GM12878 (cell line): ENCODE measurements around the gene ASH1L. TPM values are rescaled to one million over a fixed set of nuclear protein-coding genes. Genes with fewer than 3 reads are reported as not detected.

ENCODE experiments used
- ATAC-seq: fragments of 200-7000 bp; cut with Tn5 transposase; 3 replicates; pipeline ENCODE4 v1.9.1; 2020; ENCODE audit warnings: mild to moderate bottlenecking, moderate library complexity
- BruUV-seq: library from RNA; stranded (reverse); fragments of 400-500 nt; replicated peaks from 2 replicates; lab custom pipeline; 2021; lab: Mats Ljungman, UMichigan
- CTCF ChIA-PET: fragments of 300-600 bp; sonication (Branson Sonifier 250); formaldehyde crosslinking; extraction: SDS; loops from one replicate; lab custom pipeline; 2021; ENCODE audit warnings: inconsistent platforms; lab: Yijun Ruan, JAX
- POLR2A ChIA-PET: fragments of 350-600 bp; formaldehyde crosslinking; extraction: SDS; loops from one replicate; lab custom pipeline; 2021; ENCODE audit warnings: inconsistent platforms; lab: Charles Lee
- RAD21 ChIA-PET: fragments of 300-600 bp; sonication (Branson Sonifier 250); formaldehyde crosslinking; loops from one replicate; lab custom pipeline; 2023; ENCODE audit warnings: antibody characterized with exemption; ENCODE audit not compliant: unreplicated experiment; lab: Charles Lee
- SMC1A ChIA-PET: fragments of 300-600 bp; sonication (Branson Sonifier 250); formaldehyde crosslinking; loops from one replicate; lab custom pipeline; 2023; ENCODE audit not compliant: unreplicated experiment, uncharacterized antibody; lab: Charles Lee
- DNase-seq: peaks from one replicate; pipeline ENCODE4 v3.0.0-alpha.2; 2011; ENCODE audit warnings: low read depth, low spot score
- FAIRE-seq: peaks from 3 replicates; lab custom pipeline; 2011; peaks lifted over from hg19 to GRCh38; lab: Jason Lieb, UNC
- H2AFZ ChIP-seq: 2 replicates; pipeline ENCODE4 v1.6.0; 2011; ENCODE audit warnings: low read depth, low read length, control low read depth; ENCODE audit not compliant: control insufficient read depth
- H3K27ac ChIP-seq: 2 replicates; pipeline ENCODE4 v1.5.1; 2011; ENCODE audit warnings: control low read depth; ENCODE audit not compliant: control insufficient read depth, insufficient read depth
- H3K27me3 ChIP-seq, 2 experiments: replicated peaks in 1 of 2; 2 replicates each; pipeline versions ENCODE4 v1.6.0 to v1.6.1; 2011; ENCODE audit warnings: low read length in 1 of 2; ENCODE audit not compliant: control insufficient read depth in 2 of 2, insufficient read depth in 2 of 2
- H3K36me3 ChIP-seq, 2 experiments: 2 replicates each; pipeline ENCODE4 v1.5.1; 2011; ENCODE audit warnings: low read length in 1 of 2; ENCODE audit not compliant: control insufficient read depth in 2 of 2, insufficient read depth in 2 of 2
- H3K4me1 ChIP-seq: 2 replicates; pipeline ENCODE4 v1.6.1; 2011; ENCODE audit warnings: mild to moderate bottlenecking, low read length, moderate library complexity, mixed read lengths; ENCODE audit not compliant: control insufficient read depth, insufficient read depth
- H3K4me2 ChIP-seq: 2 replicates; pipeline ENCODE4 v1.6.0; 2011; ENCODE audit warnings: control low read depth; ENCODE audit not compliant: control insufficient read depth, insufficient read depth
- H3K4me3 ChIP-seq: fragments of 200-600 bp; sonication (generic); 2 replicates; pipeline ENCODE4 v1.5.1; 2016
- H3K79me2 ChIP-seq: 2 replicates; pipeline ENCODE4 v1.6.0; 2011; ENCODE audit warnings: low read length; ENCODE audit not compliant: control insufficient read depth, insufficient read depth
- H3K9ac ChIP-seq: 2 replicates; pipeline ENCODE4 v1.8.0; 2011; ENCODE audit warnings: low read length, control low read depth, mixed read lengths; ENCODE audit not compliant: control insufficient read depth, insufficient read depth
- H3K9me3 ChIP-seq: replicated peaks from 3 replicates; pipeline ENCODE4 v1.5.1; 2011; ENCODE audit warnings: mild to moderate bottlenecking, low read length; ENCODE audit not compliant: control insufficient read depth, insufficient read depth
- H4K20me1 ChIP-seq: 2 replicates; pipeline ENCODE4 v1.6.0; 2011; ENCODE audit not compliant: control insufficient read depth, insufficient read depth
- BRCA1 ChIP-seq: IDR thresholded peaks from 2 replicates; pipeline ENCODE4 v1.6.1; 2011; ENCODE audit warnings: low read depth, low read length, improper control_type of control experiment
- DPF2 ChIP-seq: fragments of 450-650 bp; IDR thresholded peaks from 2 replicates; pipeline ENCODE4 v1.6.1; 2017; ENCODE audit warnings: mild to moderate bottlenecking
- GATAD2B ChIP-seq: fragments of 450-650 bp; conservative IDR thresholded peaks from 2 replicates; pipeline ENCODE4 v1.6.1; 2017; ENCODE audit warnings: low read depth, mild to moderate bottlenecking, moderate library complexity
- JUND ChIP-seq: IDR thresholded peaks from 2 replicates; pipeline ENCODE4 v1.6.1; 2012; ENCODE audit warnings: low read depth, mild to moderate bottlenecking, low read length, improper control_type of control experiment, moderate library complexity
- NR2C1 ChIP-seq: fragments of 450-650 bp; IDR thresholded peaks from 2 replicates; pipeline ENCODE4 v1.6.1; 2017; ENCODE audit warnings: antibody characterized with exemption, mild to moderate bottlenecking, moderate library complexity
- POLR2AphosphoS2 ChIP-seq: IDR thresholded peaks from 2 replicates; pipeline ENCODE4 v1.6.1; 2011; ENCODE audit warnings: low read depth, mild to moderate bottlenecking, low read length, improper control_type of control experiment, moderate library complexity
- RCOR1 ChIP-seq: conservative IDR thresholded peaks from 2 replicates; pipeline ENCODE4 v1.6.1; 2012; ENCODE audit warnings: low read depth, low read length, improper control_type of control experiment
- SMAD5 ChIP-seq: IDR thresholded peaks from 2 replicates; pipeline ENCODE4 v1.6.1; 2016; ENCODE audit warnings: antibody characterized with exemption, low read depth
- SREBF2 ChIP-seq: IDR thresholded peaks from 2 replicates; pipeline ENCODE4 v1.6.1; 2012; ENCODE audit warnings: mild to moderate bottlenecking, low read length
- STAT1 ChIP-seq: fragments of 450-650 bp; conservative IDR thresholded peaks from 2 replicates; pipeline ENCODE4 v1.6.1; 2014; ENCODE audit warnings: antibody characterized with exemption, mild to moderate bottlenecking
- STAT3 ChIP-seq: IDR thresholded peaks from 2 replicates; pipeline ENCODE4 v1.6.1; 2011; ENCODE audit warnings: low read depth, low read length, improper control_type of control experiment
- SUZ12 ChIP-seq: fragments of 200-600 bp; sonication (generic); IDR thresholded peaks from one replicate; pipeline ENCODE4 v1.6.1; 2018; ENCODE audit warnings: antibody characterized with exemption, mild to moderate bottlenecking; ENCODE audit not compliant: unreplicated experiment
- TCF3 ChIP-seq: IDR thresholded peaks from 2 replicates; pipeline ENCODE4 v1.6.1; 2012; ENCODE audit warnings: low read depth, mild to moderate bottlenecking, low read length, borderline replicate concordance; ENCODE audit not compliant: insufficient read depth
- YY1 ChIP-seq: IDR thresholded peaks from 2 replicates; pipeline ENCODE4 v1.6.1; 2011; ENCODE audit warnings: low read depth, mild to moderate bottlenecking, low read length
- ZNF207 ChIP-seq: fragments of 450-650 bp; IDR thresholded peaks from 2 replicates; pipeline ENCODE4 v1.6.1; 2014; ENCODE audit warnings: antibody characterized with exemption, mild to moderate bottlenecking, borderline replicate concordance
- ZNF24 ChIP-seq: fragments of 450-650 bp; IDR thresholded peaks from 2 replicates; pipeline ENCODE4 v1.6.1; 2017; ENCODE audit warnings: antibody characterized with exemption, mild to moderate bottlenecking
- in situ Hi-C: fragments of 300-500 bp; cut with MboI; formaldehyde crosslinking; loops from 9 replicates; pipeline ENCODE4 v1.14.3; 2018; ENCODE audit warnings: mixed read lengths
- intact Hi-C: fragments of 100-400 bp; cut with micrococcal nuclease; formaldehyde crosslinking; loops from one replicate; pipeline ENCODE4 v1.14.2; 2022; ENCODE audit not compliant: unreplicated experiment
- polyA plus RNA-seq, 11 experiments: library from polyadenylated mRNA; depleted of rRNA in 4 of 11; unstranded in 6 of 11; stranded (reverse) in 5 of 11; fragments of >200 nt; fragmentation: Nextera tagmentation in 4 of 11; fragmentation: Illumina TruSeq in 1 of 11; extraction: Ambion mirVana in 4 of 11; extraction: Trizol in 1 of 11; gene quantifications; 1 replicate in 1 of 11; 2 replicates in 10 of 11; pipeline versions ENCODE4 v1.2.1 to v1.2.3, GENCODE V29; 2011 to 2016; ENCODE audit warnings: inconsistent platforms in 2 of 11, missing spikeins in 2 of 11, low read depth in 1 of 11
- total RNA-seq, 4 experiments: library from RNA; depleted of rRNA in 3 of 4; stranded (reverse); fragments of >200 nt in 3 of 4; fragmentation: Illumina TruSeq in 1 of 4; extraction: Trizol in 1 of 4; gene quantifications; 2 replicates each; pipeline versions ENCODE4 v1.2.1 to v1.2.3, GENCODE V29; 2013 to 2021
- TF ChIP-seq, protein P1 (sequence below): IDR thresholded peaks from 2 replicates; pipeline ENCODE4 v1.6.1; 2012; ENCODE audit warnings: low read depth, low read length, improper control_type of control experiment

ASH1L gene
- total and polyA plus RNA-seq, 10 of the 15 experiments (the other 5 are each of a cell fraction or from before 2014, with no cell fraction given): 1.7 to 23.9 (median 16.6) TPM

DNA sequence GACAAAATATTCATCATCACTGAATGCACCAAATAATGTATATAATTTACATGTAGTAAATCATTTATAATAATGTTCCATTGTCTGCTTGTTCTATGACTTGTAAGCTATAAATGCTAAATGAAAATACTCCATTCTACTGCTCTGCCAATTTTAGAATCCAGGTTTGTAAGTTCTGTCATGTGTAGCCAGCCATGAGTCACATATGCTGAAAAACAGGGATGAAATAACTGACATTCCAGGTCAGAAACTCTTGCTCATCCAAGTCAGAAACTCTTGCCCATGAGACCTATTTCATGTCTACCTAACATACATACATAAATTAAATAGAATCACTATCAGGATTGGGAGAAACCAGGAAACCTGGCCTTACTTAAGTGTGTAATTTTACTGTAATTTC is 95.6 kb downstream of the ASH1L start:
- H3K4me2 ChIP-seq: peak overlapping the region; percentile 28; the same call in 1 of the 2 replicates
- ATAC-seq: no peak
- POLR2A ChIA-PET: interaction anchor here (0.6 to 1.1 kb wide), 4 partner anchors 12 to 69 kb away, joined by 3 to 4 read pairs (median 3); no protein-coding TSS in a partner anchor
- BruUV-seq: no TSS peak
- H3K79me2 ChIP-seq: peaks cover 25% of the 10 kb centered on the region
- no peak for FAIRE-seq
- no peak overlapping the region for H2AFZ ChIP-seq
- intact Hi-C loops (no loop called here), in situ Hi-C loops (no loop called here)
- DNase-seq: no peak
- H3K27me3 ChIP-seq: no peaks in the 10 kb centered on the region
- no peak overlapping the region for H3K4me3 ChIP-seq
- no peak overlapping the region for H3K9ac ChIP-seq
- peak overlapping the region; percentile 56 for H3K27ac ChIP-seq
- CTCF ChIA-PET: interaction anchor here (0.6 to 2.0 kb wide), 3 partner anchors 29 to 104 kb away, joined by 3 to 7 read pairs (median 4); no protein-coding TSS in a partner anchor
- peaks cover 9% of the 10 kb centered on the region; the same call in 1 of the 2 replicates for H3K4me1 ChIP-seq
- no peaks in the 10 kb centered on the region for H4K20me1 ChIP-seq
- SMC1A ChIA-PET: interaction anchor here (0.7 to 2.4 kb wide), 10 partner anchors 10 to 55 kb away, joined by 3 to 9 read pairs (median 3); no protein-coding TSS in a partner anchor
- peaks cover 8% of the 10 kb centered on the region; the same call in 2 of the 3 replicates for H3K9me3 ChIP-seq
- H3K36me3 ChIP-seq: peaks cover 1 to 7% of the 10 kb centered on the region in 2 experiments; a peak in 3 of 4 replicates
- TF ChIP-seq NR2C1 (no peak), YY1 (no peak), SMAD5 (no peak), BRCA1 (no peak), ZNF24 (no peak), TCF3 (no peak), GATAD2B (no peak), SUZ12 (no peak), STAT1 (no peak), ZNF207 (no peak), JUND (no peak), RCOR1 (no peak), POLR2AphosphoS2 (no peak), SREBF2 (no peak), DPF2 (no peak), STAT3 (no peak)
- TF ChIP-seq, protein P1, sequence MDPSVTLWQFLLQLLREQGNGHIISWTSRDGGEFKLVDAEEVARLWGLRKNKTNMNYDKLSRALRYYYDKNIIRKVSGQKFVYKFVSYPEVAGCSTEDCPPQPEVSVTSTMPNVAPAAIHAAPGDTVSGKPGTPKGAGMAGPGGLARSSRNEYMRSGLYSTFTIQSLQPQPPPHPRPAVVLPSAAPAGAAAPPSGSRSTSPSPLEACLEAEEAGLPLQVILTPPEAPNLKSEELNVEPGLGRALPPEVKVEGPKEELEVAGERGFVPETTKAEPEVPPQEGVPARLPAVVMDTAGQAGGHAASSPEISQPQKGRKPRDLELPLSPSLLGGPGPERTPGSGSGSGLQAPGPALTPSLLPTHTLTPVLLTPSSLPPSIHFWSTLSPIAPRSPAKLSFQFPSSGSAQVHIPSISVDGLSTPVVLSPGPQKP: no peak
- RAD21 ChIA-PET: interaction anchor here (0.9 to 1.0 kb wide), 3 partner anchors 12 to 69 kb away, joined by 4 to 5 read pairs (median 4); no protein-coding TSS in a partner anchor
